MCF 10A (cell line): ENCODE measurements around the gene UQCR10. TPM values are rescaled to one million over a fixed set of nuclear protein-coding genes. Genes with fewer than 3 reads are reported as not detected.

ENCODE experiments used
- BruUV-seq: library from RNA; stranded (reverse); fragments of 400-500 nt; replicated peaks from 2 replicates; lab custom pipeline; 2021; lab: Mats Ljungman, UMichigan
- CTCF ChIA-PET: fragments of 300-600 bp; sonication (Branson Sonifier 250); formaldehyde crosslinking; extraction: SDS; loops from one replicate; lab custom pipeline; 2021; ENCODE audit warnings: antibody characterized with exemption, inconsistent platforms; lab: Yijun Ruan, JAX
- POLR2A ChIA-PET: fragments of 300-600, 350-650 bp; sonication (Branson Sonifier 250); formaldehyde crosslinking; extraction: SDS; loops from one replicate; lab custom pipeline; 2020; ENCODE audit warnings: antibody characterized with exemption, inconsistent platforms; lab: Yijun Ruan, JAX
- DNase-seq: peaks from one replicate; pipeline ENCODE4 v3.0.0-alpha.2; 2018; ENCODE audit not compliant: unreplicated experiment
- H3K27ac Mint-ChIP-seq: one replicate; pipeline ENCODE4 v1.8.0; 2022; ENCODE audit warnings: mild to moderate bottlenecking, low read depth, mixed read lengths; ENCODE audit not compliant: unreplicated experiment
- H3K27me3 Mint-ChIP-seq: one replicate; pipeline ENCODE4 v1.8.0; 2022; ENCODE audit warnings: mixed read lengths; ENCODE audit not compliant: insufficient read depth, unreplicated experiment
- H3K36me3 Mint-ChIP-seq: one replicate; pipeline ENCODE4 v1.8.0; 2022; ENCODE audit warnings: mild to moderate bottlenecking, moderate library complexity, mixed read lengths; ENCODE audit not compliant: insufficient read depth, unreplicated experiment
- H3K4me1 Mint-ChIP-seq: one replicate; pipeline ENCODE4 v1.8.0; 2022; ENCODE audit warnings: mixed read lengths; ENCODE audit not compliant: insufficient read depth, unreplicated experiment
- H3K4me3 Mint-ChIP-seq: one replicate; pipeline ENCODE4 v1.8.0; 2022; ENCODE audit warnings: mild to moderate bottlenecking, moderate library complexity, mixed read lengths; ENCODE audit not compliant: unreplicated experiment
- H3K9me3 Mint-ChIP-seq: one replicate; pipeline ENCODE4 v1.8.0; 2022; ENCODE audit warnings: mixed read lengths; ENCODE audit not compliant: unreplicated experiment
- intact Hi-C: fragments of 100-400 bp; cut with micrococcal nuclease; formaldehyde crosslinking; loops from 2 replicates; pipeline ENCODE4 v1.14.1; 2022
- total RNA-seq: library from RNA; stranded (reverse); gene quantifications from 2 replicates; pipeline ENCODE4 v1.2.3, GENCODE V29; 2022
- TF ChIP-seq, protein P1 (sequence below): fragments of 200-600 bp; IDR thresholded peaks from one replicate; pipeline ENCODE4 v1.8.0; 2022; ENCODE audit warnings: antibody characterized with exemption, mild to moderate bottlenecking; ENCODE audit not compliant: unreplicated experiment

UQCR10 gene
- total RNA-seq, 1 experiment from 2014 or later = 94.7 TPM

- intact Hi-C loops = no loop called here
- Mint-ChIP-seq H3K36me3 (peaks cover 9% of the 10 kb centered on the region), H3K4me3 (no peak overlapping the region), H3K27me3 (no peaks in the 10 kb centered on the region), H3K4me1 (no peaks in the 10 kb centered on the region), H3K27ac (no peak overlapping the region), H3K9me3 (no peaks in the 10 kb centered on the region)
- TF ChIP-seq, protein P1, sequence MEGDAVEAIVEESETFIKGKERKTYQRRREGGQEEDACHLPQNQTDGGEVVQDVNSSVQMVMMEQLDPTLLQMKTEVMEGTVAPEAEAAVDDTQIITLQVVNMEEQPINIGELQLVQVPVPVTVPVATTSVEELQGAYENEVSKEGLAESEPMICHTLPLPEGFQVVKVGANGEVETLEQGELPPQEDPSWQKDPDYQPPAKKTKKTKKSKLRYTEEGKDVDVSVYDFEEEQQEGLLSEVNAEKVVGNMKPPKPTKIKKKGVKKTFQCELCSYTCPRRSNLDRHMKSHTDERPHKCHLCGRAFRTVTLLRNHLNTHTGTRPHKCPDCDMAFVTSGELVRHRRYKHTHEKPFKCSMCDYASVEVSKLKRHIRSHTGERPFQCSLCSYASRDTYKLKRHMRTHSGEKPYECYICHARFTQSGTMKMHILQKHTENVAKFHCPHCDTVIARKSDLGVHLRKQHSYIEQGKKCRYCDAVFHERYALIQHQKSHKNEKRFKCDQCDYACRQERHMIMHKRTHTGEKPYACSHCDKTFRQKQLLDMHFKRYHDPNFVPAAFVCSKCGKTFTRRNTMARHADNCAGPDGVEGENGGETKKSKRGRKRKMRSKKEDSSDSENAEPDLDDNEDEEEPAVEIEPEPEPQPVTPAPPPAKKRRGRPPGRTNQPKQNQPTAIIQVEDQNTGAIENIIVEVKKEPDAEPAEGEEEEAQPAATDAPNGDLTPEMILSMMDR = no peak
- POLR2A ChIA-PET = interaction anchor here (0.6 kb wide), 2 partner anchors 17 to 633 kb away, joined by 3 to 4 read pairs; no protein-coding TSS in a partner anchor
- CTCF ChIA-PET = interaction anchor here (0.6 kb wide), 1 partner anchor 587 kb away, joined by 3 read pairs; no protein-coding TSS in a partner anchor
- no peak for DNase-seq
- BruUV-seq = no TSS peak
Observed at GRCh38 chr22:29737251-29738117, 29.7 kb upstream of the UQCR10 start.

GRCh38 chr22:29738118-29738815 is 28.9 kb upstream of the UQCR10 start:
- no peak for DNase-seq
- Mint-ChIP-seq H3K36me3 (peaks cover 9% of the 10 kb centered on the region), H3K9me3 (no peaks in the 10 kb centered on the region), H3K27me3 (no peaks in the 10 kb centered on the region), H3K4me3 (no peak overlapping the region), H3K27ac (no peak overlapping the region), H3K4me1 (no peaks in the 10 kb centered on the region)
- ChIA-PET POLR2A (interaction anchor here (1.0 to 1.6 kb wide), 2 partner anchors 9 to 20 kb away, joined by 3 to 4 read pairs; no protein-coding TSS in a partner anchor), CTCF (interaction anchor here (0.6 kb wide), 1 partner anchor 586 kb away, joined by 3 read pairs; no protein-coding TSS in a partner anchor)
- BruUV-seq = no TSS peak
- TF ChIP-seq, protein P1 = no peak
- intact Hi-C loops = no loop called here

DNA sequence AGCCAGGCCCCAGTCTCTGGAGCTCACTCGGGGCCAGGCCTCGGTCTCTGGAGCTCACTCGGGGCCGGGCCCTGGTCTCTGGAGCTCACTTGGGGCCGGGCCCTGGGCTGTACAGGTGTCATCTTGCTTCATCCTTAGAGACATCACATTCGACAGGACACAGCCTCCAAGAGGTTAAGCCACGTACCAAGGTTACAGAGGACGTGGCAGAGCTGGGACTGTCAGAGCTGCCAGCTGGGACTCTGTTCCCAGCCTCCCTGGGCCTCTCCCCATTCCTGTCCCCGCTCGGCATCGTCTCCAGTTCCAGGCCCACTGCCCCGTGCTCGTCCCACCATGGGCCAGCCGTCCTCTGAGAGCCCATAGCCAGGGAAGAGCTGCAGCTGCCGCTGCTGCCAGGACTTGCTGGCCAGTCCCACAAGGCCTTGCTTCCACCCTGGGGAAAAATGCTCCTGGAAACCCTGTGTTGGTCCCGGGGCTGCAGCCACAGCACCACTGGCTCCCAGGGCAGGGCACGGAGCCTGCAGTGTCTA is 27.8 kb upstream of the UQCR10 start:
- H3K27ac Mint-ChIP-seq = no peak overlapping the region
- POLR2A ChIA-PET = interaction anchor here (0.7 to 1.6 kb wide), 3 partner anchors 8 to 21 kb away, joined by 3 to 4 read pairs (median 3); no protein-coding TSS in a partner anchor
- intact Hi-C loops = no loop called here
- no peak overlapping the region for H3K4me3 Mint-ChIP-seq
- H3K4me1 Mint-ChIP-seq = no peaks in the 10 kb centered on the region
- CTCF ChIA-PET = interaction anchor here (0.6 kb wide), 1 partner anchor 33 kb away, joined by 3 read pairs; no protein-coding TSS in a partner anchor
- no peak for DNase-seq
- no peaks in the 10 kb centered on the region for H3K9me3 Mint-ChIP-seq
- TF ChIP-seq, protein P1 = no peak
- no peaks in the 10 kb centered on the region for H3K27me3 Mint-ChIP-seq
- no TSS peak for BruUV-seq
- H3K36me3 Mint-ChIP-seq = peaks cover 9% of the 10 kb centered on the region
